Lower leg skin (tissue), 3 donors: ENCODE measurements around the gene HNRNPK.

Experiments
- CTCF ChIP-seq, 3 donors: fragments of 450-650 bp; IDR thresholded peaks; one replicate each; pipeline ENCODE4 v1.5.1; 2016; ENCODE audit warnings: antibody characterized with exemption in 3 of 3, mild to moderate bottlenecking in 3 of 3, moderate library complexity in 2 of 3
- POLR2A ChIP-seq, 2 donors: fragments of 450-650 bp; IDR thresholded peaks; one replicate each; pipeline ENCODE4 v1.6.1; 2016 to 2017; ENCODE audit warnings: antibody characterized with exemption in 2 of 2, mild to moderate bottlenecking in 1 of 2, moderate library complexity in 1 of 2

- TF ChIP-seq CTCF (IDR thresholded peaks at IDR 0.05) = no peak
- TF ChIP-seq POLR2A (IDR thresholded peaks at IDR 0.05) = no peak
Observed at GRCh38 chr9:83972286-83972685, 7.7 kb downstream of the HNRNPK start.
